Activated CD4-positive, alpha-beta T cell treated with anti-CD3 and anti-CD28 coated beads for 24 hours (primary cell): ENCODE data around the gene NIPAL4.

Experiments
- DNase-seq, 2 donors: peaks; one replicate each; pipeline ENCODE4 v3.0.0-alpha.2; 2020; ENCODE audit warnings: low read depth in 2 of 2

NIPAL4 gene

GRCh38 chr5:157516006-157516405 lies 56.0 kb downstream of the NIPAL4 start:
- DNase-seq, result no peak

DNA sequence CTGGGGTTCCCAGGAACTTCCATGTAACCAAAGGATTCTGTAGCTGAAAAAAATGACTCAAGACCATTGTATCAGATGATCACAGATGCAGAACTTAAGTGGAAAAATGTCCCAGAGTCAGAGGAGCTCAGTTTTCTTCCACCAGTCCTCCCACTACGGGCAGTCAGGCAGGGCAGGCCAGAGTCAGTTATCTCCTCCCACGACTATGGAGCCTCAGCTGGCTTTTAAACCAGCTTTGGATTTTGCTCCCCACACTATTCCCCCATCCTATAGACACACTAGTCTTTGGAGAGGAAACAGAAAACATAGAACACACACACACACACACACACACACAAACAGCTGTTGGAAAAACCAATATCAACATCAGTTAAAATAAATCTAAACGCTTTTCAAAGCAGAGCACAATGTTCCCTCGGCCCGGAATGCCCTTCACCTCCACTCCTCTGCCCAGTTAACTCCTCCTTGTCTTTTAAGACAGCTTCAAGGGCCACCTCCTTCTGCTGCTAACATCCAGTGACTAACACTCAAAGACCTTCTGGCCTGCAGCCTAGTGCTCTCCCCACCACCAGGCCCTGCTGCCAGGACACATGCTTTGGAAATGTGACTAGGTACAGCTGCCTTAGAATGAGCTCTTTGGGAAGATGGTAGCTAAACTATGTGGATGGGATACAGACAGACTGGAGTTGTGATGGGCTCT lies 56.8 kb downstream of the NIPAL4 start:
- DNase-seq, result no peak

GRCh38 chr5:157518963-157519362 lies 59.0 kb downstream of the NIPAL4 start:
- no peak for DNase-seq

DNA sequence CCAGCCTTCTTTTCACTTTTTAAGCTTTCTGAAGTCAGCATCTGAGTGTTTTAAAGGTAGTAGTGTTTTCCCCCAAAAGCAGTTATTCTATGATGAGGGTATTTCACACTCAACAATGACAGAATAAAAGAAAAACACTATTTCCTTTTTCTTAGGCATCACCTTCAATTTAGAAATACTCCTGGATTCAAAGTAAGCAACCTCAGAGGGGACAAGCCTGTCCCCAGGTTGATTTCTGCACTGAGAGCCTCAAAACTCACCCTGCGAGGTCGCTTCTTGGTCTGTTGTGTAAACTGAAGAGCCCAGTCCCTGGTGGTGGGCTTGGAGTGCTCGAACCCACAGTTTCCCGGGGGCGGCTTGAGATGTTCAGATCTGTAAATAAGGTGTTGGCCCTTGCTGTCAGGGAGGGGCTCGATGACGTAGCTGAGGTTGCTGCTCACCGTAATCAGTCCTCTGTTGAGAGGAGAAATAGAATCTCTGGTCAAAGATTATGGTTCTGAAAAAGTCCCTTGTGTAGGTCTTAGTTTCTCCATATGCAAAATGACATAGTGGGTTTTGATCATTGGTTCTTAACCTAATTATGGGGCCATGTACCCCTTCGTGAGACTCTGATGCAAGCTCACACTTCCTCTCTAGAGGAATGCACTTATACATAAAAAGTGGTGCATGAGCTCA lies 59.7 kb downstream of the NIPAL4 start:
- no peak for DNase-seq

GRCh38 chr5:157520911-157521703 lies 61.1 kb downstream of the NIPAL4 start:
- DNase-seq, result no peak

DNA sequence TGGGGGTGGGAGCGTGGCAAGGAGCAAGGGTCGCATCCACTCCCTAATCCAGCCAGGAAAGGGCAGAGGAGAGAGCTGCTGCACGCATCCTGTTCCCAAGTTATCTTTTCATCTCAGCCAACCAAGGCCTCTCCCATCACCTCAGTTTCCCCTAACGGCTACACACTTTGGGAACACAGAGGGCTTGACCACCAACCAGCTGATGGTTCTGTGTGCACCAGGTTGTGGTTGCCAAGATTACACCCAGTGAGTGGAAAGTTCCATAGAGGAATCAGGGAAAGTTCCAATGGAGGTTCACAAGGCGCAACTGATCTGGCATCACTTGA lies 61.7 kb downstream of the NIPAL4 start:
- DNase-seq, result no peak

DNA sequence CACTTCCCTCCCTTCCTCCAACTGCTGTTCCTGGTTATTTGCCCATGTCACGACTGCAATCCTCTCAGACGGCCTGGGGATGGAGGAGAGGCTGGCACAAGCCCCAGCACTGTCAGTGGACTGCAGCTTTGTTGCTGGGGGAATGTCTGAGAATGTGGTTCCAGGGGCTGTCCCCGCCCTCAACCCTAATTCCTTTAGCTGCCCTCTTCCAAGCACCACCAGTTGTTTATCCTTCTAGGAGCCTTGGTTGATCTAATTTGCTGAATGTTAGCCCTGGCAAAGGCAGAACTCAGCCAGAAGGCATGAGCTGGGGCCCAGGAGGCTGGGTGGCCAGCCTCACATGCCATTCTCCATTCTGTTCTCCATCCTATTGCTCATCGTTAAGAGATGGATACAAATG lies 64.0 kb downstream of the NIPAL4 start:
- no peak for DNase-seq
